ENCODE data around the gene SLC25A17. TPM values are rescaled to one million over a fixed set of nuclear protein-coding genes. Genes with fewer than 3 reads are reported as not detected.
"Not testable (repeated sequence)": the region's sequence is repeated elsewhere in the genome, so short reads cannot be mapped to it uniquely, and the experiment has no call there.

SLC25A17 gene
- total RNA-seq, 1 donor from 2014 or later: 8.2 TPM

- no peak for DNase-seq (ENCODE audit: low spot score)
These were observed 524 bp upstream of the SLC25A17 start for GRCh38 chr22:40819599-40820140.

- no peak for DNase-seq (ENCODE audit: low spot score)
These were observed 877 bp downstream of the SLC25A17 start for GRCh38 chr22:40818192-40818746.

- no peak for DNase-seq (ENCODE audit: low spot score)
These were observed 1.4 kb downstream of the SLC25A17 start for GRCh38 chr22:40817737-40818136.

- DNase-seq (ENCODE audit: low spot score): no peak
These were observed 5.2 kb downstream of the SLC25A17 start for GRCh38 chr22:40813912-40814315.

- no peak for DNase-seq (ENCODE audit: low spot score)
These were observed 10.9 kb downstream of the SLC25A17 start for GRCh38 chr22:40808018-40808841.

- no peak for DNase-seq (ENCODE audit: low spot score)
These were observed 12.4 kb downstream of the SLC25A17 start for GRCh38 chr22:40806711-40807110.

- no peak for DNase-seq (ENCODE audit: low spot score)
These were observed 13.4 kb downstream of the SLC25A17 start for GRCh38 chr22:40805699-40806203.

- DNase-seq (ENCODE audit: low spot score): no peak
These were observed 13.9 kb downstream of the SLC25A17 start for GRCh38 chr22:40805239-40805638.

GRCh38 chr22:40803321-40803720, 15.8 kb downstream of the SLC25A17 start:
- DNase-seq (ENCODE audit: low spot score): no peak

- no peak for DNase-seq (ENCODE audit: low spot score)
These were observed 20.1 kb downstream of the SLC25A17 start for GRCh38 chr22:40799008-40799407.

GRCh38 chr22:40797427-40797826, 21.7 kb downstream of the SLC25A17 start:
- DNase-seq (ENCODE audit: low spot score): no peak

GRCh38 chr22:40792451-40792850, 26.7 kb downstream of the SLC25A17 start:
- no peak for DNase-seq (ENCODE audit: low spot score)

- no peak for DNase-seq (ENCODE audit: low spot score)
These were observed 27.9 kb downstream of the SLC25A17 start for GRCh38 chr22:40791241-40791640.

GRCh38 chr22:40789131-40789530, 30.0 kb downstream of the SLC25A17 start:
- no peak for DNase-seq (ENCODE audit: low spot score)

- peak; percentile 51 for DNase-seq (ENCODE audit: low spot score)
These were observed 36.6 kb downstream of the SLC25A17 start for GRCh38 chr22:40782521-40782920.

- DNase-seq (ENCODE audit: low spot score): not testable (repeated sequence)
These were observed 37.4 kb downstream of the SLC25A17 start for GRCh38 chr22:40781749-40782148.

- peak; percentile 23 for DNase-seq (ENCODE audit: low spot score)
These were observed 49.4 kb downstream of the SLC25A17 start for GRCh38 chr22:40769761-40770160.

- DNase-seq (ENCODE audit: low spot score): no peak
These were observed 50.9 kb downstream of the SLC25A17 start for GRCh38 chr22:40768206-40768605.

GRCh38 chr22:40766956-40767355, 52.2 kb downstream of the SLC25A17 start:
- no peak for DNase-seq (ENCODE audit: low spot score)

GRCh38 chr22:40764763-40765441, 54.2 kb downstream of the SLC25A17 start:
- DNase-seq (ENCODE audit: low spot score): no peak

- no peak for DNase-seq (ENCODE audit: low spot score)
These were observed 59.8 kb downstream of the SLC25A17 start for GRCh38 chr22:40759294-40759840.

GRCh38 chr22:40758851-40759250, 60.3 kb downstream of the SLC25A17 start:
- DNase-seq (ENCODE audit: low spot score): not testable (repeated sequence)
